Prostate gland (tissue), 2 donors: ENCODE measurements around the gene FGF12.

Experiments
- POLR2A ChIP-seq: fragments of 450-650 bp; IDR thresholded peaks from one replicate; pipeline ENCODE4 v1.6.1; 2016; ENCODE audit warnings: antibody characterized with exemption, mild to moderate bottlenecking
- POLR2AphosphoS5 ChIP-seq: sonication (generic); formaldehyde crosslinking; IDR thresholded peaks from one replicate; pipeline ENCODE4 v1.6.1; 2017; ENCODE audit warnings: antibody characterized with exemption
- TF ChIP-seq, protein P1 (sequence below), 4 experiments: fragments of 200-600 bp in 2 of 4; fragments of 450-650 bp in 2 of 4; sonication (generic) in 2 of 4; IDR thresholded peaks; 1 replicate in 3 of 4; 2 replicates in 1 of 4; pipeline ENCODE4 v1.5.1; 2016 to 2019; ENCODE audit warnings: antibody characterized with exemption in 4 of 4, mild to moderate bottlenecking in 2 of 4, moderate library complexity in 2 of 4

DNA sequence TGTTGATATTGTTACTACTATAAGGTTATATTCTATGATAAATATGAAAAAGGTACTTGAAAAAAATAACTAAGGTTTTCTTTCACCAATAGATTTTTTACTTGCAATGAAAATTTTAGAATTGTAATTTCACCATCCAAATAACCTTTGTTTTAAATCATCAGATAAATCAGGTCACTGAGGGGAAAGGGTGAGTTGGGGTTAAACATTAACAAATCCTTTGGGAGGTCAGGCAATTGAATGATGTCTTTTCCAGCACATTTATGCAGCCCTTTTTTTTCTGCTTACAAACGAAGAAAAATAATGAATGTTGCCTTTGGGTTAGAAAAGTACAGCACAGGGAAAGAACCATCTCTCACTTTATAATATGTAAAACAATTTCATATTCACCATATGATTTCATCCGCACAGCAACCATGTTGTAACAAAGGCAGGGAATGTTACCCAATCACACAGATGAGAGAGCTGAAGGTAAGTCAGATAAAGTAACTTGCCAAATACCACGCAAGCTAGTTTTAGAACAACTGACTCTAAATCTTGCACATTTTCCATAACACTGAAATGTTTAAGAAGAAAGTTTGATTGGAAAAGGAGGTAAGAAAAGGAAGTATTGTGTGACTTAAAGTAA is 151.3 kb downstream of the FGF12 start:
- TF ChIP-seq, protein P1, sequence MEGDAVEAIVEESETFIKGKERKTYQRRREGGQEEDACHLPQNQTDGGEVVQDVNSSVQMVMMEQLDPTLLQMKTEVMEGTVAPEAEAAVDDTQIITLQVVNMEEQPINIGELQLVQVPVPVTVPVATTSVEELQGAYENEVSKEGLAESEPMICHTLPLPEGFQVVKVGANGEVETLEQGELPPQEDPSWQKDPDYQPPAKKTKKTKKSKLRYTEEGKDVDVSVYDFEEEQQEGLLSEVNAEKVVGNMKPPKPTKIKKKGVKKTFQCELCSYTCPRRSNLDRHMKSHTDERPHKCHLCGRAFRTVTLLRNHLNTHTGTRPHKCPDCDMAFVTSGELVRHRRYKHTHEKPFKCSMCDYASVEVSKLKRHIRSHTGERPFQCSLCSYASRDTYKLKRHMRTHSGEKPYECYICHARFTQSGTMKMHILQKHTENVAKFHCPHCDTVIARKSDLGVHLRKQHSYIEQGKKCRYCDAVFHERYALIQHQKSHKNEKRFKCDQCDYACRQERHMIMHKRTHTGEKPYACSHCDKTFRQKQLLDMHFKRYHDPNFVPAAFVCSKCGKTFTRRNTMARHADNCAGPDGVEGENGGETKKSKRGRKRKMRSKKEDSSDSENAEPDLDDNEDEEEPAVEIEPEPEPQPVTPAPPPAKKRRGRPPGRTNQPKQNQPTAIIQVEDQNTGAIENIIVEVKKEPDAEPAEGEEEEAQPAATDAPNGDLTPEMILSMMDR (IDR thresholded peaks at IDR 0.05): no peak
- TF ChIP-seq POLR2A: no peak
- no peak for TF ChIP-seq POLR2AphosphoS5
